Motor neuron (in vitro differentiated cells): ENCODE results near the gene ADPRH. TPM values are rescaled to one million over a fixed set of nuclear protein-coding genes. Genes with fewer than 3 reads are reported as not detected.
"Not testable (repeated sequence)": the region's sequence is repeated elsewhere in the genome, so short reads cannot be mapped to it uniquely, and the experiment has no call there.

Source experiments
- ATAC-seq, 8 experiments: fragments of 200-7000 bp; cut with Tn5 transposase; replicated peaks in 6 of 8; 2 replicates each; pipeline ENCODE4 v1.8.0; 2021; ENCODE audit warnings: mild to moderate bottlenecking in 8 of 8, moderate library complexity in 8 of 8
- H3K27ac ChIP-seq, 2 donors: fragments of 250-450 bp; sonication (Bioruptor Pico); 2 replicates each; pipeline ENCODE4 v1.9.0; 2021; ENCODE audit warnings: antibody characterized with exemption in 2 of 2, mild to moderate bottlenecking in 2 of 2, moderate library complexity in 1 of 2
- H3K4me1 ChIP-seq, 2 donors: fragments of 250-450 bp; sonication (Bioruptor Pico); replicated peaks in 1 of 2; 2 replicates each; pipeline ENCODE4 v1.6.1; 2021; ENCODE audit warnings: antibody characterized with exemption in 2 of 2, mild to moderate bottlenecking in 2 of 2, moderate library complexity in 1 of 2
- H3K4me3 ChIP-seq, 5 donors: fragments of 250-450 bp; sonication (Bioruptor Pico); 2 replicates each; pipeline ENCODE4 v1.9.0; 2021; ENCODE audit warnings: antibody characterized with exemption in 5 of 5, mild to moderate bottlenecking in 5 of 5, moderate library complexity in 4 of 5
- WGBS, 10 experiments: fragments of 450-650 bp; shearing (Covaris generic); methylation state at CpG; one replicate each; pipeline ENCODE4 v1.0.0; 2022; 5-methylcytosine and 5-hydroxymethylcytosine counted together
- in situ Hi-C, 9 experiments: fragments of 400-800 bp; cut with MboI; loops; one replicate each; pipeline ENCODE4 v1.15.0; 2021; ENCODE audit warnings: low sequenced_read_pairs in 9 of 9, low pct_unique_long_range_greater_than_20kb in 2 of 9; ENCODE audit not compliant: unreplicated experiment in 9 of 9
- total RNA-seq, 8 experiments: library from RNA; unstranded; fragments of 300-600 nt; gene quantifications; 2 replicates each; pipeline versions ENCODE4 v1.2.3 to v1.2.4, GENCODE V29; 2022

The ADPRH gene
- total RNA-seq, 8 experiments from 2014 or later: 0.27 to 1.8 (median 0.63) TPM

DNA sequence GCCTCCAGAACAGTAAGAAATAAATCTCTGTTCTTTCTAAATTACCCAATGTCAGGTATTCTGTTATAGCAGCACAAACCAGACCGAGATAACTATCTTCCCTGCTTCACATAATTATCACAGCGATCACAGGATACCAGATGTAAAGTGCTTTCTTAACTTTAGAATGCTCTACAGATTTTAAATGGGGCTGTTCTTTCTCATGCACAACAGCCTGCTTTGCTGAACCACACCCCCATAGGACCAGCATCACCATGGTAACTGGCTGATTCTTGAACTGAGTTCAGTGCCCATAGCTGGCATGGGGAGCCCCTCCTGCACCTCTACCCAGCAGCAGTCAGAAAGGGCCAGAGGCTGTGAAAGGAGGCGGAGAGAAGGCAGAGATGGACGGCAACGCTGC lies 27.7 kb upstream of the ADPRH start:
- H3K4me1 ChIP-seq: no peaks in the 10 kb centered on the region
- in situ Hi-C loops: no loop called here
- H3K4me3 ChIP-seq: no peak overlapping the region
- WGBS, 10 experiments: 0 to 100% (median 53%) methylated on average over 1 to 2 of the region's 5 CpGs; no CpG with 5 or more reads in 1 of the 10 experiments
- ATAC-seq: peak in 5 of 8 experiments; percentile 27 to 41 (median 35)
- H3K27ac ChIP-seq: no peak overlapping the region

DNA sequence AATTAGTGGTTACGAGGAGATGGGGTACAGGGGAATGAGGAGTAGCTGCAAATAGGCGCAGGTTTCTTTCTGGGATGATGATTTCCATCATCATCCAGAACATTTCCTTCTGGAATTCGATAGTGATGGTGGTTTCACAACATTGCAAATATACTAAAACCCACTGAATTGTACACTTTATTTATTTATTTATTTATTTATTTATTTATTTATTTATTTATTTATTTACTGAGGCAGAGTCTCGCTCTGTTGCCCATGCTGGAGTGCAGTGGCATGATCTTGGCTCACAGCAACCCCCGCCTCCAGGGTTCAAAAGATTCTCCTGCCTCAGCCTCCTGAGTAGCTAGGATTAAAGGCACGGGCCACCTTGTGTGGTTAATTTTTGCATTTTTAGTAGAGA lies 26.4 kb upstream of the ADPRH start:
- H3K4me3 ChIP-seq, in situ Hi-C loops, H3K4me1 ChIP-seq, H3K27ac ChIP-seq, ATAC-seq: not testable (repeated sequence)
- WGBS, 10 experiments: 55 to 100% (median 85%) methylated on average over 1 to 5 of the region's 6 CpGs

GRCh38 chr3:119553823-119554415 lies 25.4 kb upstream of the ADPRH start:
- 0 to 100% (median 76%) methylated on average over 1 to 4 of the region's 5 CpGs for WGBS, 10 experiments
- in situ Hi-C loops: no loop called here
- ATAC-seq: peak in 3 of 8 experiments; percentile 14 to 62 (median 22)
- H3K4me1 ChIP-seq: no peaks in the 10 kb centered on the region
- no peak overlapping the region for H3K4me3 ChIP-seq
- H3K27ac ChIP-seq: no peak overlapping the region

DNA sequence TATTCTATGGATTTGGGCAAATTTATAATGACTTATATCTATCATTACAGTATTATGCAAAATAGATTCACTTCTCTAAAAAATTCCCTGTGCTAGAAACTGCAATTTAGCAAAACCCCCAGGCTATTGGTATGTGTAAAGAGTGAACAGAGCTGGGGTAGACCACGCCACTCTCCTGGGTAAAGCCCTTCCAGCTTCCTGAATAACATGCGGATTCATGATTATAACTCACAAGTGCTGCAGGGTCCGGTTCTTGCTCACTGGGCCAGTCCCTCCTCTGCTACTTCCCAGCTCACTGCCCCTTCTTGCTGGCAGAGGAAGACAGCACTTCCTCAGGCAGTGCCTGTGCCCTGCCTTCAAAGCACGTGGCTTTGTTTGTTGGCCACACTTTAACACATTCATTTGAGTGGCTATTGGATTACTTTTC lies 24.0 kb upstream of the ADPRH start:
- WGBS, 10 experiments: 0 to 100% (median 67%) methylated on average over 1 to 4 of the region's 4 CpGs; no CpG with 5 or more reads in 1 of the 10 experiments
- Histone ChIP-seq H3K4me3 (no peak overlapping the region), H3K4me1 (no peaks in the 10 kb centered on the region), H3K27ac (no peak overlapping the region)
- in situ Hi-C loops: no loop called here
- ATAC-seq: peak in 2 of 8 experiments; percentile 40 to 85

- ATAC-seq: no peak
- in situ Hi-C loops: no loop called here
- no peak overlapping the region for H3K4me3 ChIP-seq
- no peak overlapping the region for H3K27ac ChIP-seq
- 80 to 100% (median 100%) methylated on average over 1 of the region's 1 CpG; no CpG with 5 or more reads in 4 of the 10 experiments for WGBS, 10 experiments
- no peaks in the 10 kb centered on the region for H3K4me1 ChIP-seq
These were observed 23.4 kb upstream of the ADPRH start for GRCh38 chr3:119555929-119556328.

DNA sequence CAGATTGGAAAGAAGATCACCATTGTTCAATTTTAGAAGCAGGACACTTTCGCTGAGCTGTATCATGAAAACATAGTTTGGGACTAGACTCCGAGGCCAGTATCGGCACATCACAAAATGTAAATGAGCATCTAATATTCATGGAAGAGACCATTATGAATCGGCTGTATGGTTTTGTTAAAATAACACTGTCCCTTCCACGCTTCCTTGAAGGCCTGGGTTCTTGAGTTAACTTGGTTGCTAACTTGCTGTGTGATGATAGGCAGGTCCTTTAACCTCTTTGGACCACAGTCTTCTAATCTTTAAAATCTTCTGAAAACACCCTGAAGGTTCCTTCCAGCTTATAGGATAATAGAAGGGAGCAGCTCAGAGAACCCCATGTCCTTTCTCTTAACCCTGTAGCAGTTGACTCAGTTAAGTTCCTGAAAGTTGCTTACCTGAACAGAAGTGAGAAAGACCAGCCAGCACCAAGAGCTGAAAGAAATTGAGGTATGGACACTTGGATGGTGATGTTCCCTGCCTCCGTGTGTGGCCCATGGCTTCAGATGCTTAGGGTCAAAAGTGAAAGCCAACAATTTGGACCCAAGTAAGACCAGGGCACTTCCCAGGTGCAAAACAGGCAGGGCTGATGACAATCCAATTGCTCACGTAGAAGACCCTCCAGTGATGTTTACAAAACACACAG lies 22.0 kb upstream of the ADPRH start:
- H3K4me3 ChIP-seq: no peak overlapping the region
- no peak overlapping the region for H3K27ac ChIP-seq
- no peak for ATAC-seq
- WGBS, 10 experiments: 61 to 100% (median 85%) methylated on average over 1 to 7 of the region's 7 CpGs; no CpG with 5 or more reads in 1 of the 10 experiments
- no peaks in the 10 kb centered on the region for H3K4me1 ChIP-seq
- in situ Hi-C loops: no loop called here

DNA sequence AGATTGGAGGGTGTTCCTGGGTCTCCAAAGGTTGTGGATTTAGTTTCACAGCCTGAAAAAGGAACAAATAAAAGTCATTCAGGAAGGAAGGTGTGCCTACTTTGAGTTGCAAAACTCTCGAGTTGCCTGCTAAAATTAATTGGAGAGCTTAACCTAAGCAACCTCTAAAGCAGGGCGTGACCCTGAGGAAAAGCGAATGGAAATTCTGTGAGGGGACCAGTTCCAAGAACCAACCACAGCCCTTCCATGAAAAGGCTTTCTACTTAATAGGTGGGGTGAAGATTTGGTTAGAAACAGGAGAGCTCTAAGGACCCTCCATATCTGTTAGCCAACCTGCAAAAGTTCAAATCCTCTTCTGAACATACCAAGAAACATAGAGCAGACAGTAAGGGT lies 21.4 kb upstream of the ADPRH start:
- no peak overlapping the region for H3K4me3 ChIP-seq
- no peak for ATAC-seq
- 0 to 100% (median 49%) methylated on average over 1 to 3 of the region's 3 CpGs; no CpG with 5 or more reads in 4 of the 10 experiments for WGBS, 10 experiments
- no peaks in the 10 kb centered on the region for H3K4me1 ChIP-seq
- H3K27ac ChIP-seq: no peak overlapping the region
- in situ Hi-C loops: no loop called here

GRCh38 chr3:119558626-119559317 lies 20.5 kb upstream of the ADPRH start:
- Histone ChIP-seq H3K27ac (no peak overlapping the region), H3K4me3 (no peak overlapping the region), H3K4me1 (no peaks in the 10 kb centered on the region)
- 17 to 94% (median 80%) methylated on average over 1 to 8 of the region's 9 CpGs; no CpG with 5 or more reads in 1 of the 10 experiments for WGBS, 10 experiments
- in situ Hi-C loops: no loop called here
- ATAC-seq: no peak

DNA sequence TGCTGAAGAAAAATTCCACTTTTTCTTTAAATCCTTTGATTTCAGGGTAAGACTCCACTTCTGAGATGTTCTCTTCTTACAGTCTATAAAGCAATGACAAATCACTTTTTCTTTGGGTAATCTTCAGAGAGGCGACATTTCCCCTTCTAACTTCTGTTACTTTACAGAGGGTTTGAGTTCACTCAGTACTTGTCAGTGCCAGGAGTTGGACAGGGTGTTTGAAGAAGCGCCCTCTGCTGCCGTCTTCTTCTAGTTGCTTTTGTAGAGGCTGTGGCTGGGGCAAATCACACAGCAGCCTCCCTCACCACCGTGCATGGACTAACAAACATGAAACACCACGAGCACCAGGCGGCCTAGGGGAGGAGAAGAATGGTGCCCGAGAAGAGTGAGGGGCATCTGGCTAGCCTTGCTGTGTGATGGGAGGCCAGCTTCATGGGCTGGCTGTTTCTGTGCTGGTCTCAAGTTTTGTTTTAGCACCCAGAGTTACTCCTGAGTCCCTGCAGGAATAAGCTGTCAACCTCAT lies 19.8 kb upstream of the ADPRH start, which contains the start of gene CD80:
CD80 (minus strand) TSS at position 174 of the 523 bp plus-strand sequence. CDS start 1,886 bp downstream, outside the sequence.
- 0 to 60% (median 22%) methylated on average over 1 to 5 of the region's 7 CpGs; no CpG with 5 or more reads in 3 of the 10 experiments for WGBS, 10 experiments
- Histone ChIP-seq H3K27ac (no peak within 1 kb of the TSS), H3K4me1 (no peaks in the 10 kb centered on the region), H3K4me3 (no peak within 1 kb of the TSS)
- ATAC-seq: peak in 4 of 8 experiments; percentile 38 to 90 (median 80)
- in situ Hi-C loops: no loop called here

- H3K4me3 ChIP-seq: no peak overlapping the region
- in situ Hi-C loops: no loop called here
- no peaks in the 10 kb centered on the region for H3K4me1 ChIP-seq
- H3K27ac ChIP-seq: no peak overlapping the region
- WGBS, 10 experiments: 80 to 93% (median 84%) methylated on average over 2 to 3 of the region's 5 CpGs; no CpG with 5 or more reads in 4 of the 10 experiments
- no peak for ATAC-seq
These were observed 19.1 kb upstream of the ADPRH start for GRCh38 chr3:119560160-119560559.

GRCh38 chr3:119562307-119562961 lies 16.9 kb upstream of the ADPRH start:
- WGBS, 10 experiments: 66 to 93% (median 71%) methylated on average over 1 to 6 of the region's 6 CpGs; no CpG with 5 or more reads in 1 of the 10 experiments
- ATAC-seq: no peak
- no peaks in the 10 kb centered on the region for H3K4me1 ChIP-seq
- in situ Hi-C loops: no loop called here
- H3K27ac ChIP-seq: no peak overlapping the region
- no peak overlapping the region for H3K4me3 ChIP-seq

DNA sequence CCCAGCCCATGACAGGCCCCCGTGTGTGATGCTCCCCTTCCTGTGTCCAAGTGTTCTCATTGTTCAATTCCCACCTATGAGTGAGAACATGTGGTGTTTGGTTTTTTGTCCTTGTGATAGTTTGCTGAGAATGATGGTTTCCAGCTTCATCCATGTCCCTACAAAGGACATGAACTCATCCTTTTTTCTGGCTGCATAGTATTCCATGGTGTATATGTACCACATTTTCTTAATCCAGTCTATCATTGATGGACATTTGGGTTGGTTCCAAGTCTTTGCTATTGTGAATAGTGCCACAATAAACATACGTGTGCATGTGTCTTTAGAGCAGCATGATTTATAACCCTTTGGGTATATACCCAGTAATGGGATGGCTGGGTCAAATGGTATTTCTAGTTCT lies 16.0 kb upstream of the ADPRH start:
- in situ Hi-C loops, ATAC-seq: not testable (repeated sequence)

More for the DNA sequence above, 16.0 kb upstream of the ADPRH start:
- not testable (repeated sequence) for H3K27ac ChIP-seq, H3K4me3 ChIP-seq, H3K4me1 ChIP-seq
- WGBS, 10 experiments: no CpG with 5 or more reads among the region's 2 CpGs
